ENCODE data around the gene ZRANB3.
"Not testable (repeated sequence)": the region's sequence is repeated elsewhere in the genome, so short reads cannot be mapped to it uniquely, and the experiment has no call there.

Gene ZRANB3

GRCh38 chr2:135121016-135121657 lies 409.9 kb downstream of the ZRANB3 start:
- DNase-seq = no peak

- DNase-seq = no peak
These were observed 411.4 kb downstream of the ZRANB3 start for GRCh38 chr2:135119582-135119981.

GRCh38 chr2:135113322-135113721 lies 417.7 kb downstream of the ZRANB3 start:
- no peak for DNase-seq

GRCh38 chr2:135105513-135106316 lies 425.3 kb downstream of the ZRANB3 start:
- not testable (repeated sequence) for DNase-seq

- DNase-seq = no peak
These were observed 427.2 kb downstream of the ZRANB3 start for GRCh38 chr2:135103843-135104242.

GRCh38 chr2:135099802-135100483 lies 431.1 kb downstream of the ZRANB3 start:
- no peak for DNase-seq

GRCh38 chr2:135097532-135098231 lies 433.3 kb downstream of the ZRANB3 start:
- DNase-seq = no peak

- DNase-seq = no peak
These were observed 434.2 kb downstream of the ZRANB3 start for GRCh38 chr2:135096665-135097446.

GRCh38 chr2:135095591-135095990 lies 435.4 kb downstream of the ZRANB3 start:
- no peak for DNase-seq

- no peak for DNase-seq
These were observed 436.5 kb downstream of the ZRANB3 start for GRCh38 chr2:135094508-135094907.

- DNase-seq = no peak
These were observed 437.2 kb downstream of the ZRANB3 start for GRCh38 chr2:135093670-135094330.

GRCh38 chr2:135093193-135093592 lies 437.8 kb downstream of the ZRANB3 start:
- no peak for DNase-seq

GRCh38 chr2:135091681-135092080 lies 439.3 kb downstream of the ZRANB3 start:
- DNase-seq = no peak

GRCh38 chr2:135089597-135089996 lies 441.4 kb downstream of the ZRANB3 start:
- DNase-seq = not testable (repeated sequence)
